Common myeloid progenitor, CD34-positive (primary cell): ENCODE measurements around the gene RBFOX1.

Experiments
- CTCF ChIA-PET: fragments of 350-600 bp; sonication (Branson Sonifier 250); formaldehyde crosslinking; loops from one replicate; lab custom pipeline; 2021; ENCODE audit warnings: antibody characterized with exemption; lab: Charles Lee
- POLR2A ChIA-PET: fragments of 350-600 bp; sonication (Branson Sonifier 250); formaldehyde crosslinking; loops from one replicate; lab custom pipeline; 2021; ENCODE audit warnings: antibody characterized with exemption; lab: Charles Lee
- DNase-seq, 3 donors: peaks; one replicate each; pipeline versions ENCODE4 v3.0.0 to v3.0.0-alpha.2; 2013
- H3K27ac ChIP-seq, 2 experiments: 1 replicate in 1 of 2; 2 replicates in 1 of 2; pipeline ENCODE4 v1.7.0; 2013; ENCODE audit warnings: inconsistent platforms in 2 of 2, low read length in 2 of 2, mild to moderate bottlenecking in 2 of 2, low read depth in 1 of 2, moderate library complexity in 1 of 2; ENCODE audit not compliant: severe bottlenecking in 2 of 2, insufficient read depth in 1 of 2, poor library complexity in 1 of 2
- H3K27me3 ChIP-seq, 5 experiments: replicated peaks in 2 of 5; 1 replicate in 3 of 5; 2 replicates in 2 of 5; pipeline versions ENCODE4 v1.6.1 to v1.7.0; 2013; ENCODE audit warnings: low read length in 4 of 5, mild to moderate bottlenecking in 2 of 5, moderate library complexity in 2 of 5, inconsistent platforms in 1 of 5; ENCODE audit not compliant: insufficient read depth in 5 of 5, control insufficient read depth in 4 of 5
- H3K36me3 ChIP-seq, 4 experiments: 1 replicate in 2 of 4; 2 replicates in 2 of 4; pipeline versions ENCODE4 v1.6.1 to v1.7.0; 2013; ENCODE audit warnings: low read length in 3 of 4, control low read depth in 1 of 4, mild to moderate bottlenecking in 1 of 4; ENCODE audit not compliant: control insufficient read depth in 4 of 4, insufficient read depth in 4 of 4
- H3K4me1 ChIP-seq, 4 experiments: 1 replicate in 3 of 4; 2 replicates in 1 of 4; pipeline versions ENCODE4 v1.6.1 to v1.7.1; 2013; ENCODE audit warnings: low read length in 3 of 4, mild to moderate bottlenecking in 3 of 4, control low read depth in 1 of 4, inconsistent platforms in 1 of 4, moderate library complexity in 1 of 4; ENCODE audit not compliant: control insufficient read depth in 4 of 4, insufficient read depth in 4 of 4; ENCODE audit errors: control extremely low read depth in 1 of 4
- H3K4me3 ChIP-seq, 7 experiments: 1 replicate in 4 of 7; 2 replicates in 3 of 7; pipeline versions ENCODE4 v1.5.1 to v1.7.0; 2013; ENCODE audit warnings: mild to moderate bottlenecking in 7 of 7, low read length in 6 of 7, moderate library complexity in 6 of 7, inconsistent platforms in 2 of 7, low read depth in 2 of 7, control low read depth in 1 of 7; ENCODE audit not compliant: insufficient read depth in 4 of 7, control insufficient read depth in 1 of 7; ENCODE audit errors: extremely low read depth in 1 of 7
- H3K9me3 ChIP-seq, 5 experiments: 1 replicate in 4 of 5; 2 replicates in 1 of 5; pipeline versions ENCODE4 v1.6.1 to v1.7.1; 2013; ENCODE audit warnings: low read length in 4 of 5, mild to moderate bottlenecking in 2 of 5, inconsistent platforms in 1 of 5, low read depth in 1 of 5, moderate library complexity in 1 of 5; ENCODE audit not compliant: control insufficient read depth in 4 of 5, insufficient read depth in 2 of 5; ENCODE audit errors: control extremely low read depth in 1 of 5
- WGBS: methylation state at CpG from one replicate; pipeline ENCODE4 v1.1.5; 2013; ENCODE audit not compliant: insufficient coverage; 5-methylcytosine and 5-hydroxymethylcytosine counted together

The RBFOX1 gene

GRCh38 chr16:7745276-7745675, 412.6 kb downstream of the RBFOX1 start:
- WGBS, result 100% methylated on average over 1 of the region's 4 CpGs
- POLR2A ChIA-PET, result no interaction called here
- DNase-seq, result no peak
- H3K27ac ChIP-seq, result no peak overlapping the region
- H3K9me3 ChIP-seq, result peaks cover 0 to 2% (median 0%) of the 10 kb centered on the region in 5 experiments
- CTCF ChIA-PET, result no interaction called here
- H3K36me3 ChIP-seq, result no peaks in the 10 kb centered on the region
- no peaks in the 10 kb centered on the region for H3K27me3 ChIP-seq
- H3K4me3 ChIP-seq, result no peak overlapping the region
- no peaks in the 10 kb centered on the region for H3K4me1 ChIP-seq

- ChIA-PET CTCF (interaction anchor here (0.7 kb wide), 1 partner anchor 16 kb away, joined by 3 read pairs; no protein-coding TSS in a partner anchor), POLR2A (no interaction called here)
- H3K4me3 ChIP-seq, result no peak overlapping the region
- H3K36me3 ChIP-seq, result no peaks in the 10 kb centered on the region
- DNase-seq, result no peak
- no peaks in the 10 kb centered on the region for H3K27me3 ChIP-seq
- WGBS, result 90% methylated on average over 3 of the region's 3 CpGs
- no peaks in the 10 kb centered on the region for H3K4me1 ChIP-seq
- no peaks in the 10 kb centered on the region for H3K9me3 ChIP-seq
- no peak overlapping the region for H3K27ac ChIP-seq
These were observed 414.3 kb downstream of the RBFOX1 start for GRCh38 chr16:7746941-7747340.

GRCh38 chr16:7748522-7748921, 415.9 kb downstream of the RBFOX1 start:
- no peaks in the 10 kb centered on the region for H3K27me3 ChIP-seq
- DNase-seq, result no peak
- no peaks in the 10 kb centered on the region for H3K4me1 ChIP-seq
- POLR2A ChIA-PET, result no interaction called here
- WGBS, result no CpG with 5 or more reads among the region's 4 CpGs
- no peak overlapping the region for H3K4me3 ChIP-seq
- H3K27ac ChIP-seq, result no peak overlapping the region
- CTCF ChIA-PET, result no interaction called here
- H3K9me3 ChIP-seq, result no peaks in the 10 kb centered on the region
- no peaks in the 10 kb centered on the region for H3K36me3 ChIP-seq

- ChIA-PET POLR2A (no interaction called here), CTCF (no interaction called here)
- H3K27ac ChIP-seq, result no peak overlapping the region
- no peaks in the 10 kb centered on the region for H3K27me3 ChIP-seq
- H3K9me3 ChIP-seq, result no peaks in the 10 kb centered on the region
- H3K4me1 ChIP-seq, result no peaks in the 10 kb centered on the region
- 88% methylated on average over 5 of the region's 6 CpGs for WGBS
- DNase-seq, result no peak
- H3K4me3 ChIP-seq, result no peak overlapping the region
- H3K36me3 ChIP-seq, result no peaks in the 10 kb centered on the region
These were observed 422.8 kb downstream of the RBFOX1 start for GRCh38 chr16:7755347-7755882.
